SK-N-SH (cell line): ENCODE results near the gene STIM1. TPM values are rescaled to one million over a fixed set of nuclear protein-coding genes. Genes with fewer than 3 reads are reported as not detected.

Source experiments
- CTCF ChIA-PET: fragments of 300-600, 350-600 bp; formaldehyde crosslinking; extraction: SDS; loops from one replicate; lab custom pipeline; 2021; lab: Yijun Ruan, JAX
- POLR2A ChIA-PET: fragments of 350-600 bp; sonication (Branson Sonifier 250); formaldehyde crosslinking; extraction: SDS; loops from one replicate; lab custom pipeline; 2020; ENCODE audit warnings: antibody characterized with exemption, inconsistent platforms; lab: Yijun Ruan, JAX
- DNase-seq: peaks from one replicate; pipeline ENCODE4 v3.0.0; 2012
- H2AFZ ChIP-seq: fragments of 200-600 bp; sonication (generic); 2 replicates; pipeline ENCODE4 v1.8.1; 2016; ENCODE audit warnings: antibody characterized with exemption, mild to moderate bottlenecking, low read depth
- H3F3A ChIP-seq: fragments of 200-600 bp; sonication (generic); replicated peaks from 2 replicates; pipeline ENCODE3; 2016; ENCODE audit warnings: antibody characterized with exemption, mild to moderate bottlenecking; ENCODE audit not compliant: insufficient read depth
- H3K27ac ChIP-seq, 2 experiments: fragments of 200-500 bp in 1 of 2; fragments of 200-600 bp in 1 of 2; sonication (Bioruptor generic) in 1 of 2; sonication (generic), shearing (Covaris generic) in 1 of 2; 2 replicates each; pipeline versions ENCODE4 v1.5.1 to v1.6.1; 2014 to 2016; ENCODE audit warnings: low read depth in 2 of 2, inconsistent platforms in 1 of 2, low read length in 1 of 2, mild to moderate bottlenecking in 1 of 2, mixed read lengths in 1 of 2
- H3K27me3 ChIP-seq: fragments of 200-600 bp; sonication (generic), shearing (Covaris generic); 2 replicates; pipeline ENCODE4 v1.6.1; 2016; ENCODE audit warnings: mixed run types; ENCODE audit not compliant: insufficient read depth
- H3K36me3 ChIP-seq, 2 experiments: fragments of 200-500 bp in 1 of 2; fragments of 200-600 bp in 1 of 2; sonication (Bioruptor generic) in 1 of 2; sonication (generic) in 1 of 2; replicated peaks in 1 of 2; 2 replicates each; pipeline versions ENCODE3 to v1.5.1; 2014 to 2016; ENCODE audit warnings: low read length in 1 of 2, mild to moderate bottlenecking in 1 of 2; ENCODE audit not compliant: insufficient read depth in 2 of 2, control insufficient read depth in 1 of 2
- H3K4me1 ChIP-seq, 2 experiments: fragments of 200-500 bp in 1 of 2; fragments of 200-600 bp in 1 of 2; sonication (Bioruptor generic) in 1 of 2; sonication (generic), shearing (Covaris generic) in 1 of 2; 2 replicates each; pipeline versions ENCODE4 v1.5.1 to v1.6.1; 2014 to 2016; ENCODE audit warnings: low read depth in 1 of 2, low read length in 1 of 2, mixed run types in 1 of 2; ENCODE audit not compliant: insufficient read depth in 2 of 2, control insufficient read depth in 1 of 2
- H3K4me2 ChIP-seq: fragments of 200-600 bp; sonication (generic), shearing (Covaris generic); 2 replicates; pipeline ENCODE4 v1.6.1; 2017; ENCODE audit warnings: mixed run types
- H3K4me3 ChIP-seq, 2 experiments: fragments of 200-500 bp in 1 of 2; fragments of 200-600 bp in 1 of 2; sonication (Bioruptor generic) in 1 of 2; sonication (generic), shearing (Covaris generic) in 1 of 2; 2 replicates each; pipeline versions ENCODE4 v1.5.1 to v1.8.1; 2014 to 2016; ENCODE audit warnings: low read depth in 2 of 2, inconsistent platforms in 1 of 2, low read length in 1 of 2, mild to moderate bottlenecking in 1 of 2, mixed read lengths in 1 of 2, moderate library complexity in 1 of 2
- H3K79me2 ChIP-seq: fragments of 200-600 bp; sonication (generic); 2 replicates; pipeline ENCODE4 v1.8.1; 2017; ENCODE audit warnings: mild to moderate bottlenecking; ENCODE audit not compliant: insufficient read depth
- H3K9ac ChIP-seq: fragments of 200-600 bp; sonication (generic); 2 replicates; pipeline ENCODE4 v1.6.1; 2017; ENCODE audit warnings: mixed run types
- H3K9me2 ChIP-seq: fragments of 200-600 bp; sonication (generic); 2 replicates; pipeline ENCODE4 v1.6.1; 2017; ENCODE audit warnings: mixed run types
- H3K9me3 ChIP-seq: fragments of 200-600 bp; sonication (generic); 2 replicates; pipeline ENCODE4 v1.6.1; 2017; ENCODE audit warnings: mixed run types, mild to moderate bottlenecking, moderate library complexity
- H4K20me1 ChIP-seq: fragments of 200-600 bp; sonication (generic); 2 replicates; pipeline ENCODE4 v1.6.1; 2017; ENCODE audit warnings: mild to moderate bottlenecking, mixed run types; ENCODE audit not compliant: insufficient read depth
- CHD2 ChIP-seq: fragments of 150-350 bp; IDR thresholded peaks from 2 replicates; pipeline ENCODE4 v1.6.1; 2018; ENCODE audit warnings: low read length; ENCODE audit not compliant: partially characterized antibody
- ELF1 ChIP-seq: IDR thresholded peaks from 2 replicates; pipeline ENCODE4 v1.4.0; 2012
- FOSL2 ChIP-seq: IDR thresholded peaks from 2 replicates; pipeline ENCODE4 v1.4.0; 2012; ENCODE audit warnings: low read depth, mild to moderate bottlenecking, moderate library complexity, borderline replicate concordance
- FOXM1 ChIP-seq: IDR thresholded peaks from 2 replicates; pipeline ENCODE4 v1.4.0; 2012; ENCODE audit warnings: low read depth, mild to moderate bottlenecking
- GABPA ChIP-seq: IDR thresholded peaks from 2 replicates; pipeline ENCODE4 v1.4.0; 2012; ENCODE audit warnings: low read depth, mild to moderate bottlenecking
- MEF2A ChIP-seq: IDR thresholded peaks from 2 replicates; pipeline ENCODE4 v1.4.0; 2012; ENCODE audit warnings: low read depth, borderline replicate concordance
- MXI1 ChIP-seq: IDR thresholded peaks from 2 replicates; pipeline ENCODE4 v1.6.1; 2012; ENCODE audit warnings: mild to moderate bottlenecking, low read depth, low read length, improper control_type of control experiment
- NFIC ChIP-seq: IDR thresholded peaks from 2 replicates; pipeline ENCODE4 v1.4.0; 2012; ENCODE audit warnings: borderline replicate concordance
- POLR2AphosphoS5 ChIP-seq: IDR thresholded peaks from 2 replicates; pipeline ENCODE4 v1.6.1; 2012; ENCODE audit warnings: low read depth, low read length
- RFX5 ChIP-seq: IDR thresholded peaks from 2 replicates; pipeline ENCODE4 v1.6.1; 2012; ENCODE audit warnings: mild to moderate bottlenecking, improper control_type of control experiment, low read length
- RXRA ChIP-seq: IDR thresholded peaks from 2 replicates; pipeline ENCODE4 v1.4.0; 2012; ENCODE audit warnings: low read depth, mild to moderate bottlenecking, borderline replicate concordance
- SIN3A ChIP-seq: IDR thresholded peaks from 2 replicates; pipeline ENCODE4 v1.6.1; 2012; ENCODE audit warnings: low read depth, mild to moderate bottlenecking, low read length, moderate library complexity, borderline replicate concordance
- TAF1 ChIP-seq: IDR thresholded peaks from 2 replicates; pipeline ENCODE4 v1.6.1; 2012; ENCODE audit warnings: low read depth, mild to moderate bottlenecking, low read length, moderate library complexity, borderline replicate concordance
- TCF12 ChIP-seq: IDR thresholded peaks from 2 replicates; pipeline ENCODE4 v1.4.0; 2012
- YY1 ChIP-seq: IDR thresholded peaks from 2 replicates; pipeline ENCODE4 v1.4.0; 2012; ENCODE audit warnings: low read depth, mild to moderate bottlenecking
- WGBS: methylation state at CpG from one replicate; pipeline ENCODE4 v1.1.6; 2017; ENCODE audit warnings: low lambda C conversion rate; 5-methylcytosine and 5-hydroxymethylcytosine counted together
- polyA plus RNA-seq, 3 experiments: library from polyadenylated mRNA; depleted of rRNA; stranded (reverse); fragments of >200 nt; gene quantifications; 2 replicates each; pipeline ENCODE4 v1.2.3, GENCODE V29; 2012
- TF ChIP-seq, protein P1 (sequence below): IDR thresholded peaks from 2 replicates; pipeline ENCODE4; 2012
- TF ChIP-seq, protein P2 (sequence below): fragments of 150-350 bp; IDR thresholded peaks from 2 replicates; pipeline ENCODE4 v1.6.1; 2016; ENCODE audit warnings: mild to moderate bottlenecking, low read depth, low read length
- TF ChIP-seq, protein P3 (sequence below): IDR thresholded peaks from 2 replicates; pipeline ENCODE4 v1.6.1; 2012; ENCODE audit warnings: mild to moderate bottlenecking, low read depth, low read length, moderate library complexity

The STIM1 gene
- polyA plus RNA-seq, 1 of the 3 experiments (the other 2 are of a cell fraction): 29.5 TPM

DNA sequence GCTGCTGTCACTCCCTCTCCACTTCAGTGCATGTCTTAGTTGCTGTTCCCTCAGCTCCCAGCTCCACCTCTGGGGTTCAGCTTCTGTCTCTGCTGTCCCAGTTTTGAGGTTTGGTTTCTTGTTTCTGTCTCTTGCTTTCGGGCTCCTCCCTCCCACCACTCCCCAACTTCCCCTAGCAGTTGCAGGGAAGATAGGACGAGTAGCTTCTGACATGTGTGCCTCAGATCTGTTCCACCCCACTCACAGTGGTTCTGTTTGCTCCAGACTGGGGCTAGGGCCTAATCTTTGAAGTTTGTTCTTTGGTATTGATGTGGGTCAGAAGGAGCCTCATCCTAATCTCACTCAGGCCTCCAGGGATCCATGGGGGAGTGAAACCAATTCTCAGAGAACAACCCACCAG lies 236.6 kb downstream of the STIM1 start:
- H3K79me2 ChIP-seq: peaks cover 24% of the 10 kb centered on the region
- no peak overlapping the region for H2AFZ ChIP-seq
- H3K9me3 ChIP-seq: no peaks in the 10 kb centered on the region
- H3K4me3 ChIP-seq: no peak overlapping the region
- H4K20me1 ChIP-seq: no peaks in the 10 kb centered on the region
- CTCF ChIA-PET: interaction anchor here (1.0 to 1.2 kb wide), 2 partner anchors 19 to 237 kb away, joined by 3 read pairs; no protein-coding TSS in a partner anchor
- no peak for DNase-seq
- TF ChIP-seq RFX5 (no peak), MEF2A (no peak), TAF1 (no peak), NFIC (no peak), ELF1 (no peak), YY1 (no peak)
- TF ChIP-seq, protein P1, sequence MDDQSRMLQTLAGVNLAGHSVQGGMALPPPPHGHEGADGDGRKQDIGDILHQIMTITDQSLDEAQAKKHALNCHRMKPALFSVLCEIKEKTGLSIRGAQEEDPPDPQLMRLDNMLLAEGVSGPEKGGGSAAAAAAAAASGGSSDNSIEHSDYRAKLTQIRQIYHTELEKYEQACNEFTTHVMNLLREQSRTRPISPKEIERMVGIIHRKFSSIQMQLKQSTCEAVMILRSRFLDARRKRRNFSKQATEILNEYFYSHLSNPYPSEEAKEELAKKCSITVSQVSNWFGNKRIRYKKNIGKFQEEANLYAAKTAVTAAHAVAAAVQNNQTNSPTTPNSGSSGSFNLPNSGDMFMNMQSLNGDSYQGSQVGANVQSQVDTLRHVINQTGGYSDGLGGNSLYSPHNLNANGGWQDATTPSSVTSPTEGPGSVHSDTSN: no peak
- H3F3A ChIP-seq: no peaks in the 10 kb centered on the region
- H3K4me2 ChIP-seq: no peak overlapping the region
- no peak overlapping the region for H3K27ac ChIP-seq
- POLR2A ChIA-PET: no interaction called here
- WGBS: 71% methylated on average over 2 of the region's 2 CpGs
- no peaks in the 10 kb centered on the region for H3K9me2 ChIP-seq
- peaks cover 0 to 1% of the 10 kb centered on the region in 2 experiments for H3K36me3 ChIP-seq
- no peaks in the 10 kb centered on the region for H3K27me3 ChIP-seq
- peaks cover 0 to 6% of the 10 kb centered on the region in 2 experiments; a peak in 1 of 4 replicates for H3K4me1 ChIP-seq
- no peak overlapping the region for H3K9ac ChIP-seq

DNA sequence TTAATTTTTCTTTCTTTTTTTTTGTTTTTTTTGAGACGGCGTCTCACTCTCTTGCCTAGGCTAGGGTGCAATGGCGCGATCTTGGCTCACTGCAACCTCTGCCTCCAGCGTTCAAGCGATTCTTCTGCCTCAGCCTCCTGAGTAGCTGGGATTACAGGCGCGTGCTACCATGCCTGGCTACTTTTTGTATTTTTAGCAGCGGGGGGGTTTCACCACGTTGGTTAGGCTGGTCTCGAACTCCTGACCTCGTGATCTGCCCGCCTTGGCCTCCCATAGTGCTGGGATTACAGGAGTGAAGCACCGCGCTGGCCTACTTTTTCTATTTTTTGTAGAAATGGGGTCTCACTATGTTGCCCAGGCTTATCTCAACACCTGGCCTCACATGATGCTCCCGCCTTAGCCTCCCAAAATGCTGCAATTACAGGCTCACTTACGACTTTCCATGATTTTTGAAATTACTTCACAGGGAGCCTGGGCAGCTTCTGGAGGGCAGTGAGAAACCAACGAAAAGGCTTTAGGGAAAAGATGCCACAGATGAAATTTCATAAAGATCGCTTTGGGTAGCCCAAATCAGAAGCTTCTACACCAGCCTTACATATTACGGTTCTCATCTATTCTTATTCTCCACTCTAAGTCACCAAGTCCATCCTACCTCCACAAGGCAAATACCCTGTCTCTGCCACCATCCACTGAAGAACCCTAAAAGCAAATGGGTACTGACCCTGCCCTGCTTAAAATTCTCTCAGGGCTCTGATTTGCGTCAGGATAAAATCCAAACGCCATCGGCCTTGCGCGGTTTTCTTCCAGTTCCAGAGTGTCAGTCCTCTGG lies 238.3 kb downstream of the STIM1 start:
- Histone ChIP-seq H3K9me2 (no peaks in the 10 kb centered on the region), H3F3A (no peaks in the 10 kb centered on the region), H3K9ac (peak overlapping the region; percentile 90), H3K27ac (peak overlapping the region; percentile 73 to 77), H3K27me3 (no peaks in the 10 kb centered on the region), H3K4me2 (peak overlapping the region; percentile 90), H3K9me3 (no peaks in the 10 kb centered on the region), H4K20me1 (no peaks in the 10 kb centered on the region), H3K4me1 (peaks cover 0 to 6% of the 10 kb centered on the region in 2 experiments; a peak in 1 of 4 replicates), H3K79me2 (peaks cover 39% of the 10 kb centered on the region), H3K36me3 (peaks cover 0 to under 1% of the 10 kb centered on the region in 2 experiments), H3K4me3 (peak overlapping the region; percentile 76 to 78), H2AFZ (peak overlapping the region; percentile 90)
- ChIA-PET CTCF (interaction anchor here (2.4 kb wide), 1 partner anchor 21 kb away, joined by 8 read pairs; no protein-coding TSS in a partner anchor), POLR2A (no interaction called here)
- TF ChIP-seq SIN3A (no peak), GABPA (no peak), MXI1 (no peak), FOXM1 (no peak), CHD2 (no peak), ELF1 (no peak), FOSL2 (no peak), RXRA (no peak), TCF12 (no peak), POLR2AphosphoS5 (no peak)
- TF ChIP-seq, protein P1: no peak
- TF ChIP-seq, protein P2, sequence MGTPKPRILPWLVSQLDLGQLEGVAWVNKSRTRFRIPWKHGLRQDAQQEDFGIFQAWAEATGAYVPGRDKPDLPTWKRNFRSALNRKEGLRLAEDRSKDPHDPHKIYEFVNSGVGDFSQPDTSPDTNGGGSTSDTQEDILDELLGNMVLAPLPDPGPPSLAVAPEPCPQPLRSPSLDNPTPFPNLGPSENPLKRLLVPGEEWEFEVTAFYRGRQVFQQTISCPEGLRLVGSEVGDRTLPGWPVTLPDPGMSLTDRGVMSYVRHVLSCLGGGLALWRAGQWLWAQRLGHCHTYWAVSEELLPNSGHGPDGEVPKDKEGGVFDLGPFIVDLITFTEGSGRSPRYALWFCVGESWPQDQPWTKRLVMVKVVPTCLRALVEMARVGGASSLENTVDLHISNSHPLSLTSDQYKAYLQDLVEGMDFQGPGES: no peak
- TF ChIP-seq, protein P3, sequence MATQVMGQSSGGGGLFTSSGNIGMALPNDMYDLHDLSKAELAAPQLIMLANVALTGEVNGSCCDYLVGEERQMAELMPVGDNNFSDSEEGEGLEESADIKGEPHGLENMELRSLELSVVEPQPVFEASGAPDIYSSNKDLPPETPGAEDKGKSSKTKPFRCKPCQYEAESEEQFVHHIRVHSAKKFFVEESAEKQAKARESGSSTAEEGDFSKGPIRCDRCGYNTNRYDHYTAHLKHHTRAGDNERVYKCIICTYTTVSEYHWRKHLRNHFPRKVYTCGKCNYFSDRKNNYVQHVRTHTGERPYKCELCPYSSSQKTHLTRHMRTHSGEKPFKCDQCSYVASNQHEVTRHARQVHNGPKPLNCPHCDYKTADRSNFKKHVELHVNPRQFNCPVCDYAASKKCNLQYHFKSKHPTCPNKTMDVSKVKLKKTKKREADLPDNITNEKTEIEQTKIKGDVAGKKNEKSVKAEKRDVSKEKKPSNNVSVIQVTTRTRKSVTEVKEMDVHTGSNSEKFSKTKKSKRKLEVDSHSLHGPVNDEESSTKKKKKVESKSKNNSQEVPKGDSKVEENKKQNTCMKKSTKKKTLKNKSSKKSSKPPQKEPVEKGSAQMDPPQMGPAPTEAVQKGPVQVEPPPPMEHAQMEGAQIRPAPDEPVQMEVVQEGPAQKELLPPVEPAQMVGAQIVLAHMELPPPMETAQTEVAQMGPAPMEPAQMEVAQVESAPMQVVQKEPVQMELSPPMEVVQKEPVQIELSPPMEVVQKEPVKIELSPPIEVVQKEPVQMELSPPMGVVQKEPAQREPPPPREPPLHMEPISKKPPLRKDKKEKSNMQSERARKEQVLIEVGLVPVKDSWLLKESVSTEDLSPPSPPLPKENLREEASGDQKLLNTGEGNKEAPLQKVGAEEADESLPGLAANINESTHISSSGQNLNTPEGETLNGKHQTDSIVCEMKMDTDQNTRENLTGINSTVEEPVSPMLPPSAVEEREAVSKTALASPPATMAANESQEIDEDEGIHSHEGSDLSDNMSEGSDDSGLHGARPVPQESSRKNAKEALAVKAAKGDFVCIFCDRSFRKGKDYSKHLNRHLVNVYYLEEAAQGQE: no peak
- WGBS: 77% methylated on average over 25 of the region's 25 CpGs
- no peak for DNase-seq
